DOHH2 (cell line): Measurements from ENCODE around the gene BUB1.
"Not testable (repeated sequence)": the region's sequence is repeated elsewhere in the genome, so short reads cannot be mapped to it uniquely, and the experiment has no call there.

Source experiments
- H3F3A ChIP-seq: fragments of 200-600 bp; sonication (generic), shearing (Covaris generic); 2 replicates; pipeline ENCODE4 v1.6.0; 2016; ENCODE audit warnings: antibody characterized with exemption, mild to moderate bottlenecking; ENCODE audit not compliant: control insufficient read depth, insufficient read depth
- H3K27ac ChIP-seq: fragments of 200-600 bp; sonication (generic); 2 replicates; pipeline ENCODE4 v1.5.1; 2014; ENCODE audit warnings: low read depth, mild to moderate bottlenecking, low read length, moderate library complexity
- H3K27me3 ChIP-seq: fragments of 200-600 bp; sonication (generic); 2 replicates; pipeline ENCODE4 v1.6.1; 2014; ENCODE audit warnings: mild to moderate bottlenecking, low read length, mixed read lengths; ENCODE audit not compliant: control insufficient read depth
- H3K36me3 ChIP-seq: fragments of 200-600 bp; sonication (generic); 2 replicates; pipeline ENCODE4 v1.6.1; 2014; ENCODE audit warnings: mild to moderate bottlenecking, low read length, moderate library complexity, mixed read lengths; ENCODE audit not compliant: control insufficient read depth
- H3K4me1 ChIP-seq: fragments of 200-600 bp; sonication (generic); 2 replicates; pipeline ENCODE4 v1.6.1; 2014; ENCODE audit warnings: mild to moderate bottlenecking, low read length, mixed read lengths; ENCODE audit not compliant: control insufficient read depth
- H3K4me2 ChIP-seq: fragments of 200-600 bp; sonication (generic); 2 replicates; pipeline ENCODE4 v1.6.0; 2014; ENCODE audit warnings: mild to moderate bottlenecking, low read length, moderate library complexity
- H3K4me3 ChIP-seq: fragments of 200-600 bp; sonication (generic); 2 replicates; pipeline ENCODE4 v1.5.1; 2014; ENCODE audit warnings: mild to moderate bottlenecking, low read length, mixed read lengths
- H3K79me2 ChIP-seq: fragments of 200-600 bp; sonication (generic); 2 replicates; pipeline ENCODE4 v1.6.1; 2014; ENCODE audit warnings: mild to moderate bottlenecking, low read length, mixed read lengths; ENCODE audit not compliant: control insufficient read depth
- H3K9me2 ChIP-seq: fragments of 200-600 bp; sonication (generic); replicated peaks from 2 replicates; pipeline ENCODE4 v1.6.1; 2014; ENCODE audit warnings: mild to moderate bottlenecking, low read length, mixed read lengths; ENCODE audit not compliant: control insufficient read depth
- H3K9me3 ChIP-seq: fragments of 200-600 bp; sonication (generic); 2 replicates; pipeline ENCODE4 v1.6.1; 2014; ENCODE audit warnings: antibody characterized with exemption, low read length, mixed read lengths; ENCODE audit not compliant: control insufficient read depth, insufficient read depth
- H4K20me1 ChIP-seq: fragments of 200-600 bp; sonication (generic); 2 replicates; pipeline ENCODE4 v1.6.0; 2014; ENCODE audit warnings: low read depth, mild to moderate bottlenecking, antibody characterized with exemption, low read length, moderate library complexity; ENCODE audit not compliant: control insufficient read depth, insufficient read depth
- EZH2phosphoT487 ChIP-seq: fragments of 200-600 bp; sonication (generic); IDR thresholded peaks from 2 replicates; pipeline ENCODE4 v1.6.1; 2017; ENCODE audit warnings: borderline replicate concordance, mild to moderate bottlenecking, antibody characterized with exemption, low read length, moderate library complexity, mixed read lengths
- TF ChIP-seq, protein P1 (sequence below): fragments of 200-600 bp; sonication (generic); IDR thresholded peaks from one replicate; pipeline ENCODE4 v1.5.1; 2014; ENCODE audit warnings: antibody characterized with exemption, mild to moderate bottlenecking, low read depth, low read length; ENCODE audit not compliant: poor library complexity, severe bottlenecking

The BUB1 gene

DNA sequence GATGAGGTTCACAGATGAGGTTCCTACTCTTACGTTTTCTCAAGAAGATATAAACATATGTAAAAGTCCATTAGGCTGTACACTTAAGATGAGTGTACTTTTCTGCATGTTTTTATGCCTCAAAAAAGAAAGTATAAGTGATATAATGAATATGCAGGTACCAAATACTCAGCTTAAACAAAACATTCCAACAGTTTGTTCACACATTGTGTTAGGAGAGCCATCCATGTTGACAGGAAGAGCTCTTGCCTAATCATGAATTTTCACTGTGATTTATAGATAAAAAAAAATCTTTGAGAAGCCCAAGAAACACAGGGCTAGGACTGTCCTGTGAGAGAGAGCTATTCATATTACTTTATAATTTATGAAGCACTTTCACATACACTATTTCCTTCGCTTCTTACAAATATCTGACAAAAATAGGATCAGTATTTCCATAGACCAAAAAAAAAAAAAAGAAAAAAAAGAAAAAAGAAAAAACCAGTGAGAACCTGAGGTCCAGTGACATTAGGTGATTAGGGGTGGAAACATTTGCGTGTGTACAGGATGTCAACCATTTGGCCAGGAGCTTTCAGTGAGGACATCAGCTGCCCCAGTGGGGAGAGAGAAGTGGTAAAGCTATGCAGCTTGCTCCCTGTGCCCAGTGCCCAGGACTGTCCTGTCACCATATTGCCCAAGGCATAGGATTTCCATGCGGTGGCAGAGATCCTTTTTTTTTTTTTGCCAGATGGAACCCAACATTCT, 38.7 kb downstream of the BUB1 start:
- Histone ChIP-seq H3K36me3 (peaks cover 85% of the 10 kb centered on the region), H3K4me3 (no peak overlapping the region), H3K79me2 (peaks cover 9% of the 10 kb centered on the region), H3K4me2 (no peak overlapping the region), H3K27me3 (no peaks in the 10 kb centered on the region), H3F3A (no peaks in the 10 kb centered on the region), H3K4me1 (no peaks in the 10 kb centered on the region), H3K9me3 (no peaks in the 10 kb centered on the region), H3K9me2 (no peaks in the 10 kb centered on the region), H4K20me1 (no peaks in the 10 kb centered on the region), H3K27ac (no peak overlapping the region)
- TF ChIP-seq, protein P1, sequence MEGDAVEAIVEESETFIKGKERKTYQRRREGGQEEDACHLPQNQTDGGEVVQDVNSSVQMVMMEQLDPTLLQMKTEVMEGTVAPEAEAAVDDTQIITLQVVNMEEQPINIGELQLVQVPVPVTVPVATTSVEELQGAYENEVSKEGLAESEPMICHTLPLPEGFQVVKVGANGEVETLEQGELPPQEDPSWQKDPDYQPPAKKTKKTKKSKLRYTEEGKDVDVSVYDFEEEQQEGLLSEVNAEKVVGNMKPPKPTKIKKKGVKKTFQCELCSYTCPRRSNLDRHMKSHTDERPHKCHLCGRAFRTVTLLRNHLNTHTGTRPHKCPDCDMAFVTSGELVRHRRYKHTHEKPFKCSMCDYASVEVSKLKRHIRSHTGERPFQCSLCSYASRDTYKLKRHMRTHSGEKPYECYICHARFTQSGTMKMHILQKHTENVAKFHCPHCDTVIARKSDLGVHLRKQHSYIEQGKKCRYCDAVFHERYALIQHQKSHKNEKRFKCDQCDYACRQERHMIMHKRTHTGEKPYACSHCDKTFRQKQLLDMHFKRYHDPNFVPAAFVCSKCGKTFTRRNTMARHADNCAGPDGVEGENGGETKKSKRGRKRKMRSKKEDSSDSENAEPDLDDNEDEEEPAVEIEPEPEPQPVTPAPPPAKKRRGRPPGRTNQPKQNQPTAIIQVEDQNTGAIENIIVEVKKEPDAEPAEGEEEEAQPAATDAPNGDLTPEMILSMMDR, result no peak
- TF ChIP-seq EZH2phosphoT487, result no peak

GRCh38 chr2:110638004-110638403, 39.9 kb downstream of the BUB1 start:
- TF ChIP-seq, protein P1, result no peak
- no peak for TF ChIP-seq EZH2phosphoT487
- Histone ChIP-seq H3K27me3 (no peaks in the 10 kb centered on the region), H3K9me2 (no peaks in the 10 kb centered on the region), H3K4me2 (no peak overlapping the region), H3F3A (no peaks in the 10 kb centered on the region), H3K36me3 (peaks cover 75% of the 10 kb centered on the region), H3K27ac (no peak overlapping the region), H3K9me3 (no peaks in the 10 kb centered on the region), H3K4me1 (no peaks in the 10 kb centered on the region), H3K79me2 (peaks cover 2% of the 10 kb centered on the region; the same call in 1 of the 2 replicates), H3K4me3 (no peak overlapping the region), H4K20me1 (no peaks in the 10 kb centered on the region)

- Histone ChIP-seq H3F3A (no peaks in the 10 kb centered on the region), H3K4me3 (no peak overlapping the region), H3K9me2 (no peaks in the 10 kb centered on the region), H3K4me2 (no peak overlapping the region), H3K79me2 (no peaks in the 10 kb centered on the region), H3K36me3 (peaks cover 66% of the 10 kb centered on the region), H4K20me1 (no peaks in the 10 kb centered on the region), H3K9me3 (no peaks in the 10 kb centered on the region), H3K27me3 (no peaks in the 10 kb centered on the region), H3K27ac (no peak overlapping the region), H3K4me1 (no peaks in the 10 kb centered on the region)
- TF ChIP-seq, protein P1, result no peak
These were observed 40.8 kb downstream of the BUB1 start for GRCh38 chr2:110637093-110637492.

DNA sequence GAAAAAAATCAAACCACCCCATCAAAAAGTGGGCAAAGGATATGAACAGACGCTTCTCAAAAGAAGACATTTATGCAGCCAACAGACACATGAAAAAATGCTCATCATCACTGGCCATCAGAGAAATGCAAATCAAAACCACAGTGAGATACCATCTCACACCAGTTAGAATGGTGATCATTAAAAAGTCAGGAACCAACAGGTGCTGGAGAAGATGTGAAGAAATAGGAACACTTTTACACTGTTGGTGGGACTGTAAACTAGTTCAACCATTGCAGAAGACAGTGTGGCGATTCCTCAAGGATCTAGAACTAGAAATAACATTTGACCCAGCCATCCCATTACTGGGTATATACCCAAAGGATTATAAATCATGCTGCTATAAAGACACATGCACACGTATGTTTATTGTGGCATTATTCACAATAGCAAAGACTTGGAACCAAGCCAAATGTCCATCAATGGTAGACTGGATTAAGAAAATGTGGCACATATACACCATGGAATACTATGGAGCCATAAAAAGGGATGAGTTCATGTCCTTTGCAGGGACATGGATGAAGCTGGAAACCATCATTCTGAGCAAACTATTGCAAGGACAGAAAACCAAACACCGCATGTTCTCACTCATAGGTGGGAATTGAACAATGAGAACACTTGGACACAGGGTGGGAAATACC, 41.8 kb downstream of the BUB1 start:
- H3K9me3 ChIP-seq, H4K20me1 ChIP-seq, H3F3A ChIP-seq, H3K4me2 ChIP-seq, H3K4me3 ChIP-seq, H3K27me3 ChIP-seq, H3K79me2 ChIP-seq, H3K27ac ChIP-seq, H3K4me1 ChIP-seq, H3K9me2 ChIP-seq: not testable (repeated sequence)
- H3K36me3 ChIP-seq, result peaks cover 56% of the 10 kb centered on the region

DNA sequence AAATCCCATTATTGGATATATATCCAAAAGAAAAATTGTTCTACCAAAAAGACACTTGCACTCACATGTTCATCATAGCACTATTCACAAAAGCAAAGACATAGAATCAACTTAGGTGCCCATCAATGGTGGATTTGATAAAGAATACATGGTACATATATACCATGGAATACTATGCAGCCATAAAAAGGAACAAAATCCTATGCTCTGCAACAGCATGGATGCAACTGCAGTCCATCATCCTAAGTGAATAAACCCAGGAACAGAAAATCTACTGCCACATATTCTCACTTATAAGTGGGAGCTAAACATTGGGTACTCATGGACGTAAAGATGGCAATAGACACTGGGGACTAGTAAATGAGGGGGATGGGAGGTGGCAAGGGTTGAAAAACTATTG, 50.5 kb downstream of the BUB1 start:
- H3K27ac ChIP-seq, H3K36me3 ChIP-seq, H4K20me1 ChIP-seq, H3K4me2 ChIP-seq, H3K27me3 ChIP-seq, H3K4me3 ChIP-seq, H3K4me1 ChIP-seq, H3K79me2 ChIP-seq, H3K9me3 ChIP-seq, H3F3A ChIP-seq, H3K9me2 ChIP-seq: not testable (repeated sequence)
